ENCODE data around the gene PPP6R2.
"Not testable (repeated sequence)": the region's sequence is repeated elsewhere in the genome, so short reads cannot be mapped to it uniquely, and the experiment has no call there.

PPP6R2 gene

DNA sequence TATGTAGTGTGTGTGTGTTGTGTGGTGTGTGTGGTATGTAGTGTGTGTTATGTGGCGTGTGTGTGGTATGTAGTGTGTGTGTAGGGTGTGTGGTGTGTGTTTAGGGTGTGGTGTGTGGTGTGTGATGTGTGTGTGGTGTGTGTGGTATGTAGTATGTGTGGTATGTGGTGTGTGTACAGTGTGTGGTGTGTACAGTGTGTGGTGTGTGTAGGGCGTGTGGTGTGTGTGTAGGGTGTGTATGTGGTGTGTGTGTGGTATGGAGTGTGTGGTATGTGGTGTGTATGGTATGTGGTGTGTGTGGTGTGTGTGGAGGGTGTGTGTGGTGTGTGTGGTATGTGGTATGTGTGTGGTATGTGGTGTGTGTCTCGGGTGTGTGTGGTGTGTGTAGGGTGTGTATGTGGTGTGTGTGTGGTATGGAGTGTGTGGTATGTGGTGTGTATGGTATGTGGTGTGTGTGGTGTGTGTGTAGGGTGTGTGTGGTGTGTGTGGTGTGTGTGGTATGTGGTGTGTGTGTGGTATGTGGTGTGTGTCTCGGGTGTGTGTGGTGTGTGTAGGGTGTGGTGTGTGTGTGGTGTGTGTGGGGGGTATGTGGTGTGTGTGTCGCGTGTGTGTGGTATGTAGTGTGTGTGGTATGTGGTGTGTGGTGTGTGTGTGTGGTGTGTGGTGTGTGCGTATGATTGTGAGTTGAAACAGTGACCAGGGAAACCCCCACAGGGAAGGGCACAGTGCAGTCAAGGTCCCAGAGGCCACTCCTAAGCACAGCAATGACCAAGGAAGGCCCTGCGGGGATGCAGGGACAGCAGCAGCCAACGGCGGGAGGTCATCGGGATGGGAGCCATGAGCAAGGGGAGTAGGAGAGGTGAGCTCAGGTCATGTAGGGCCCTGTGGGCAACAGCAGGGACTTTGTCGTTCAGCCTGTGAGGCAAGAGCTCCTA lies 2.9 kb upstream of the PPP6R2 start:
- DNase-seq (ENCODE audit: low read depth): no peak

DNA sequence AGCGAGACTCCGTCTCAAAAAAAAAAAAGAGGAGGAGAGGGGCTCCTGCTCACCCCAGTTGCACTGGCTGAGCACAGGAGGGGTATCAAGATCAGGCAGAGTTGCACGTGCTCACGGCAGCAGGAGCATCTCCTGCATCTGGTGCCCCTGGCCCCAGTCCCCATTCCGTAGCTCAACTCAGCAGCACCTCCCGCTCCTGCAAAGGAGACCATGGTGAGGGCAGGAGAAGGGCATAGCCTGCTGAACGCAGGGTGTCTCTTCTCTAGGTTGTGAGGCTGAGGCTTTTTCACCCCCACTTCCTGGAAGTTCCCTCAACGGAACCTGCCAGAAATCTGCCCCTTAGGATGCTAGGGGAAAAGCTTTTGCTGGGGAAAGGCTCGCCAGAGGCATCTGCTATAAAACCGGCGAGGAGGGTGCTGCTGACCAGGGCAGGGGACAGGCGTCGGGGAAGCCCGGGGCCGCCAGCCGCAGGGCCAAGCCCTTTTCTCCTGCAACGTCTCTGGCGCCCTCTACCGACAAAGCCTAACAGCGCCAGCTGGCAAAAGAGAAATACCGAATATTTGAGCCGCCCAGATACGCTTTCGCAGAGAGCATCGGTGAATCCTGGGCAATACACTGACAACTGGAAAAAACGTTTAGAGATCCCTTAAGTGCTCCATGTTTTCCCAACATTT lies 1.0 kb upstream of the PPP6R2 start:
- DNase-seq (ENCODE audit: low read depth): peak; percentile 82

DNA sequence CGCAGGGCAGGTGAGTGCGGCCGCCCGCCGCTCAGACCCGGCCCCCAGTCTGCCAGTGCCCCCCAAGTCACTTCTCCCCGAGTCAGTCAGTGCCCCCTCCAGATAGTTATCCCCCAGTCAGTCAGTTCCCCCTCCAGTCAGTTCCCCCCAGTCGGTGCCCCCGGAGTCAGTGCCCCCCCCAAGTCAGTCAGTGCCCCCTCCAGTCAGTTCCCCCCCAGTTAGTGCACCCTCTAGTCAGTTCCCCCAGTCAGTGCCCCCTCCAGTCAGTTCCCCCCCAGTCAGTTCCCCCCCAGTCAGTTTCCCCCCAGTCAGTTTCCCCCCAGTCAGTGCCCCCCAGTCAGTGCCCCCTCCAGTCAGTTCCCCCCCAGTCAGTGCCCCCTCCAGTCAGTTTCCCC lies 411 bp downstream of the PPP6R2 start:
- DNase-seq (ENCODE audit: low read depth): no peak

DNA sequence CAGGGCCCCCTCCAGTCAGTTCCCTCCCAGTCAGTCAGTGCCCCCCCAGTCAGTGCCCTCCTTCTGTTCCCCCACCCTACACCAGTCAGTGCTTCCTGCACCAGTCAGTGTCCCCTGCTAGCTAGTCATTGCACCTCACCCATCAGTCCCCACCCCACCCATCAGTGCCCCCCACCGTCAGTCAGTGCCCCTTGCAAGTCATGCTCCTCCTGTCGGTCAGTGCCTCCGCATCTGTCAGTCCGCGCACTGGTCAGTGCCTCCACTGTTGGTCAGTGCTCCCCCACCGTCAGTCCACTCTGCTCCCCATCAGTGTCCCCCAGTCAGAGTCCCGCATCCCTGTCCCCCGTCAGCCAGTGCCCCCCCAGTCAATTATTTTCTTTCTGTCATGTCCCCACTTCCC lies 3.3 kb downstream of the PPP6R2 start:
- DNase-seq (ENCODE audit: low read depth): no peak

DNA sequence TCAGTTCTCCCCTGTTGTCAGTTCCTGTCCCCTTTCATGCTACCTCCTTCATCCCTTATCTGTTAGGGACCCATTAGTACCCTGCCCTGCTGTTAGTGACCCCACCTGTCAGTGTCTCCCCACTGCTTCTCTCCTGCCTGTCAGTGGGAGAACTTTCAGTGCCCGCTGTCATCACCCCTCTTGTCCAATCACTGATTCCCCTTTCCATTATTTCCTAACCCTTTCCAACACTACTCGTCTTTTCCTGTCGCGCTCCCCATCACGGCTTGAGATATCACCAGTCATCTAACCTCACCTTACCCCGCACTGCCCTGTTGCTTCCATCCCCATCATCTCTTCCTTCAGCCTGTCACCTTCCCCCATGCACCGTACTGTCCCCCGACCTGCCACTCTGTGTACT lies 4.0 kb downstream of the PPP6R2 start:
- DNase-seq (ENCODE audit: low read depth): no peak

DNA sequence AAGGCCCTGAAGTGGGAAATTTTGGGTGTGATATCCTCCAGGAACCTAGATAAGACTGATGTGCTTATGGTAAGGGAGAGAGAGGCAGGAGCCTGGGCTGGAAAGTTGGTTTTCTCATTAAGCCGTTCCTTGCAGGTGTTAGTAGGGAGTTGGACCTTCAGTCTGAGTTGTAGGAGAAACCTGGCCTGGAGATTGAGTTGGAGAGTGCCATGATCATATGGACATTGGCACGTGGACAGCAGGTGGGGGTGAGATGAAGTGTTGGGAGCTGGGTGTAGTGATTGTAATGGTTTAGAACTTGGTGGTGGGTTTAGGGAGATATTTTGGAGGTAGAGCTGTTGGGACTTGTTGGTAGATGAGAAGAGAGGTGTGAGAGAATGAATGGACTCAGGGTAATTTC lies 4.9 kb downstream of the PPP6R2 start:
- DNase-seq (ENCODE audit: low read depth): no peak

DNA sequence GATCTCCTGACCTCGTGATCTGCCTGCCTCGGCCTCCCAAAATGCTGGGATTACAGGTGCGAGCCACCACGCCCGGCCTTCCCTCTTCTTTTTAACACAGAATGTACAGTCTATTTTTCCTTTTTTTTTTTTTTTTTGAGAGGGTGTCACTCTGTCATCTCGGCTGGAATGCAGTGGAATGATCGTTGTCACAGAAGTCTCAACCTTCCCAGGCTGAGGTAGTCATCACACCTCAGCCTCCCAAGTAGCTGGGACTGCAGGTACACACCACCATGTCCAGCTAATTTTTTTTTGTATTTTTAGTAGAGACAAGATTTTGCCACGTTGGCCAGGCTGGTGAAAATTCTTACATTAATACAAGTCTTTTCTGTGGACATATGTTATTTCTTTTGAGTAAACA lies 13.1 kb downstream of the PPP6R2 start:
- DNase-seq (ENCODE audit: low read depth): no peak

DNA sequence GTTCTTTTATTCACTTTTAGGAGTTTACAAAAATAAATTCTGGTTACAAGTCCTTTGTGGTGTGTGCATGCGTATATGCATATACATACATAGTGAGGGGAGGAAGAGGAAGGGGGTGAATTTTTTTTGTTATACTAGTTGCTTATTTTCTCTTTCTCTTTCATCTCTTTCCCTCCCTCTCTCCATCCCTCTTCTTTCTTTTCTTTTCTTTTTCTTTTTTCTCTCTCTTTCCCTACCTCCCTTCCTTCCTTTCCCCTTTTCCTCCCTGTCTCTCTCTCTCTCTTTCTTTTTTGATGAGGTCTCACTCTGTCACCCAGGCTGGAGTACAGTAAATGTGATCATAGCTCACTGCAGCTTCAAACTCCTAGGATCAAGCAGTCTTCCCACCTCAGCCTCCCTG lies 14.1 kb downstream of the PPP6R2 start:
- no peak for DNase-seq (ENCODE audit: low read depth)

DNA sequence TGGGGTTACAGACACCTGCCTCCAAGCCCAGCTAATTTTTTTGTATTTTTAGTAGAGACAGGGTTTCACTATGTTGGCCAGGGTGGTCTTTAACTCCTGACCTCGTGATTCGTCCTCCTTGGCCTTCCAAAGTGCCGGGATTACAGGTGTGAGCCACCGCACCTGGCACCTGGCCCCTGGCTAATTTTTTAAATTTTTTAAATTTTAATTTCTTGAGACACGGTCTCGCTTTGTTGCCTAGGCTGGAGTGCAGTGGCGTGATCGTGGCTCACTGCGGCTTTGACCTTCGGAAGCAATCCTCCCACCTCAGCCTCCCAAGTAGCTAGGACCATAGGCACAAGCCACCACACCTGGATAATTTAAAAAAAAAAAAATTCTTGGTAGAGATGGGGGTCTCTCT lies 14.6 kb downstream of the PPP6R2 start:
- DNase-seq (ENCODE audit: low read depth): no peak

DNA sequence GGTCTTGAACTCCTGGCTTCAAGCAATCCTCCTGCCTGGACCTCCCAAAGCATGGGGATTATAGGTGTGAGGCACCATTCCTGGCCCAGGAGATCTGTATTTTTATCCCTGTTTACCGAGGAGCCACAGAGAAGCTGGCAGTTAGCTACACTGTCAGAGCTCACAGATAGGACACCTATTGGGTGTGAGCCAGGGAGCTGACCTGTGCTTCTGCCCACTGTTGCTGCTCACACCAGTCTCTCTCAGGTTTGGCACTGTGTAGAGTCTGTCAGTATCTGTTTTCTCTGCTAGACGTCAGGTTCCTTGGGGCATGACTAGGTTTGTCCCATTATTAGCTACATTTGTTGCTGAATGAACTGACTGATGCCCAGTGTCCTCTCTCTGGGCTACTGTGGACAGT lies 17.5 kb downstream of the PPP6R2 start:
- DNase-seq (ENCODE audit: low read depth): no peak

DNA sequence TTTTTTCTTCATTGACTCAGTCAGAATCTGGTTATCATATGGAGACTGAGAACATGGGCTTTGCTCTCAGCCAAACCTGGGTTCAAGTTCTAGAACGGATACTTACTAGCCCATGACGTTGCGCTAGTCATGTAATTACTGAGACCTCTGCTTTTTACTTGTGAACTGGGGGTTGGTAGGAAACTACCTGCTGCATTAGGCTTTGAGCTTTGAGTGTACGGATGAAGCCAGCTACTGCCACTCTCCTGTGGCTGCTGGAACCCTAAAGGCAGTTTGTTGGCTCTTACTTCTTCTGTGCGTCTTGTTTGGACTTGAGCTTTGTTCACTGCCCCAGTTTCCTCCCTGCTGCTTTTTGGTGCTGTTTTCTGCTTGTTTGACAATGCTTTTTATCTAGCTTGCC lies 18.1 kb downstream of the PPP6R2 start:
- no peak for DNase-seq (ENCODE audit: low read depth)

DNA sequence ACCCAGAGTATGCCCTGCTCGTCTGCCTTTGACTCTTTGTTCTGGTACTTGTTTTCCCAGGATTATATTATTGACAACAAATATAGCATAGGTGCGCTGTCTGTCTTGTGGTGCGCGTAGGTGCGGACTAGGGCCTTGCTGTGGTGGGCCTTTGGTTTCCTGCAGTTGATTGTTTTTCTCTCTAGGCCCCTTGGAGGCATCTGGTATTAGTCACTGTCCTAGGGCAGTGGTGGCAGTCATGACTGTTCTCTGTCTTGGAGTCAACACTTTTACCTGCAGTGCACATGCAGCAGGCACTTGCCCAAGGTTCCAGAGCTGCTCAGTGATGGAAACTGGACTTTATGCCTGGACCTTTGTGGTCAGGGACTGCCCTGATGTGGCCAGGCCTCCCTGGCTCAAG lies 18.6 kb downstream of the PPP6R2 start:
- DNase-seq (ENCODE audit: low read depth): no peak

DNA sequence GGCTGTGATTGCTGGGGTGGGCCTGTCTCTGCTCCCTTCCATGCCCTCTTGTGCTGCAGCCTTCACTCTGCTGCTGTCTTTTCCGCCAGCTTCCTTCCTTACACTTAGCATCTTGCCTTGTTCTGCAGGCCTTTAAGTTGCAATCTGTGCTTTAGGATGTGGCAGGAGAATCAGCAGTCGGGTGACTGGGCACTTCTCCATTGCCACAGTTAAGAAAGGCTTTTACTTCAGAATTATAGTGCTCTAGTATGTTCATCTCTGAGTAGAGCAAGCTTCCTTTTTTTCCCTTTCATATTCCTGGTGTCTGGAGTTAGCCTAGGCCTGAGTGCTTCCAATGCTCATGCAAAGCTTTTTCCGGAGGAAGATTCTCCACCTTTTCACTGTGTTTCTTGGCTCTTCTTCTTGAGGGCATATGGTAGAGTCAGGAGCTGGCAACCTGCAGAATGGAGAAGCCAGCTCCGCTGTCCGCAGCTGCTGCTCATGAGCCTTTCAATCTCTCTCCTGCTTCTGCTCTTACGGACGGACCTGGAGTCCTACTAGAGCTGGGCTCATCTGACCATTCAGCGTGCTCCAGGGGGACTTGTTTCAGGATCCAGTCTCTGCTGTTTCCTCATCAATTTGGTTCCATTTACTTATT lies 20.2 kb downstream of the PPP6R2 start:
- no peak for DNase-seq (ENCODE audit: low read depth)

DNA sequence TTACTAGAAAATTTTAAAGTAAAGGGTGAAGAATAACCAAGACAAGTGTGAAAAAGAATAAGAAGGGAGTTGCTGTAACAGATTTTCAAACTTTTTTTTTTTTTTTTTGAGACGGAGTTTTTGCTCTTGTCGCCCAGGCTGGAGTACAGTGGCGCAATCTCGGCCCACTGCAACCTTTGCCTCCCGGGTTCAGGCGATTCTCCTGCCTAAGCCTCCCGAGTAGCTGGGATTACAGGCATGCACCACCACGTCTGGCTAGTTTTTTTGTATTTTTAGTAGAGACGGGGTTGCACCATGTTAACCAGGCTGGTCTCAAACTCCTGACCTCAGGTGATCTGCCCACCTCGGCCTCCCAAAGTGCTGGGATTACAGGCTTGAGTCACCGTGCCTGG lies 20.7 kb downstream of the PPP6R2 start:
- DNase-seq (ENCODE audit: low read depth): not testable (repeated sequence)

DNA sequence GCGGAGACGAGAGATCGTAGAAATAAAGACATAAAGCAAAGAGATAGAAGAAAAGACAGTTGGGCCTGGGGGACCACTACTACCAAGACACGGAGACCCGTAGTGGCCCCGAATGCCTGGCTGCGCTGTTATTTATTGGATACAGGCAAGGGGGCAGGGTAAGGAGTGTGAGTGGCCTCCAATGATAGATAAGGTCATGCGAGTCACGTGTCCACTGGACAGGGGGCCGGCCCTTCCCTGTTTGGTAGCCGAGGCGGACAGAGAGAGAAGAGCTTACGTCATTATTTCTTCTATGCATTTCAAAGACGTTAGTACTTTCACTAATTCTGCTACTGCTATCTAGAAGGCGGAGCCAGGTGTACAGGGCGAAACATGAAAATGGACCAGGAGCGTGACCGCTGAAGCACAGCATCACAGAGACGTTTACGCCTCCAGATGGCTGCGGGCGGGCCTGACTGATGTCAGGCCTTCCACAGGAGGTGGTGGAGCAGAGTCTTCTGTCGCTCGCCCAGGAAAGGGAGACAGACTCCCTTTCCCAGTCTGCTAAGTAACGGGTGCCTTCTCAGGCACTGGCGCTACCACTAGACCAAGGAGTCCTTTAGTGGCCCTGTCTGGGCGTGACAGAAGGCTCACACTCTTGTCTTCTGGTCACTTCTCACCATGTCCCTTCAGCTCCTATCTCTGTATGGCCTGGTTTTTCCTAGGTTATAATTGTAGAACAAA lies 24.8 kb downstream of the PPP6R2 start:
- DNase-seq (ENCODE audit: low read depth): no peak

DNA sequence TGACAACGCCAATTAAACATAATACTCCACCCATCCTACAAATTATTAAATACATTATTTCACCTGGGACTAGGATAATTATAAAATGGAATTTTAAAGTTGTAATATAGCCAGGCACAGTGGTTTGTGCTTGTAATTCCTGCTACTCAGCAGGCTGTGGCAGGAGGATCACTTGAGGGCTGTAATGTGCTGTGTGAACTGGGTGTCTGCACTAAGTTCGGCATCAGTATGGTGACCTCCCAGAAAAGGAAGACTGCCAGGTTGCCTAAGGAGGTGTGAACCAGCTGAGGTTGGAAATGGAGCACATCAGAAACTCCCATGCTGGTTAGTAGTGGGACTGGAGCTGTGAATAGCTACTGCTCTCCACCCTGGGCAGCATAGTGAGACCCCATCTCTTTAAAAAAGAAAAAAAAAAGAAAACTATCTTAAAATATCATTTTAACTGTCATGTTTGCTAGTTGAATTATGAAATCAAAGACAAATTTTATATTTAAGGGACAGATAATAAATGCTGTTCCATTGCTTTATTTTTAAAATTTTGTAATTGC lies 28.0 kb downstream of the PPP6R2 start:
- no peak for DNase-seq (ENCODE audit: low read depth)

DNA sequence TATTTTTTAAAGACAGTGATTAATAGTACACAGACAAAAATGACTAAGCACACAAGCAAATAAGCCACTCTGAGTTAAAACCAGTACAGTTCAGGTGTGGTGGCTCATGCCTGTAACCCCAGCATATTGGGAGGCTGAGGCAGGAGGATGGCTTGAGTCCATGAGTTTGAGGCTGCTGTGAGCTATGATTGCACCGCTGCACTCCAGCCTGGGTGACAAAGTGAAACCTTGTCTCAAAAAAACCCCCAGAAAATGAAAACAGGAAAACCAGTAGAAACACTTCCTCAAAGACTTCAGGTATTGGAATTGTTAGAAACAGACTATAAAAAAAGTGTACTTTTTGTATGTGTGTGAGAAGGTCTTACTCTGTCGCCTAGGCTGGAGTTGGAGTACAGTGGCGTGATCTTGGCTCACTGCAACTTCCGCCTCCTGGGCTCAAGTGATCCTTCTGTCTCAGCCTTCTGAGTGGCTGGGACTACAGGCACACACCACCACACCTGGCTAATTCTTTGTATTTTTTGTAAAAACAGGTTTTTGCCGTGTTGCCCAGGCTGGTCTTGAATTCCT lies 33.0 kb downstream of the PPP6R2 start:
- DNase-seq (ENCODE audit: low read depth): no peak

DNA sequence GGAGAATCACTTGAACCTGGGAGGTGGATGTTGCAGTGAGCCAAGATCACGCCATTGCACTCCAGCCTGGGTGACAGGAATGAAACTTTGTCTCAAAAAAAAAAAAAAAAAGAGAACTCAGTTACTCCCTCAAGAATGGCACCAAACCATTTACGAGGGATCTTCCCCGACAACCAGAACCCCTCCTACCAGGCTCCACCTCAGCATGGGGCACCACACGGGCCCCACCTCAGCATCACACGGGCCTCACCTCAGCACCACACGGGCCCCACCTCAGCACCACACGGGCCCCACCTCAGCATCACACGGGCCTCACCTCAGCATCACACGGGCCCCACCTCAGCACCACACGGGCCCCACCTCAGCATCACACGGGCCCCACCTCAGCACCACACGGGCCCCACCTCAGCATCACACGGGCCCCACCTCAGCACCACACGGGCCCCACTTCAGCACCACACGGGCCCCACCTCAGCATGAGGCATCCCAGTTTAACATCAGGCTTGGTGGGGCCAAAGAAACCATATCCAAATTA lies 38.0 kb downstream of the PPP6R2 start:
- not testable (repeated sequence) for DNase-seq (ENCODE audit: low read depth)

DNA sequence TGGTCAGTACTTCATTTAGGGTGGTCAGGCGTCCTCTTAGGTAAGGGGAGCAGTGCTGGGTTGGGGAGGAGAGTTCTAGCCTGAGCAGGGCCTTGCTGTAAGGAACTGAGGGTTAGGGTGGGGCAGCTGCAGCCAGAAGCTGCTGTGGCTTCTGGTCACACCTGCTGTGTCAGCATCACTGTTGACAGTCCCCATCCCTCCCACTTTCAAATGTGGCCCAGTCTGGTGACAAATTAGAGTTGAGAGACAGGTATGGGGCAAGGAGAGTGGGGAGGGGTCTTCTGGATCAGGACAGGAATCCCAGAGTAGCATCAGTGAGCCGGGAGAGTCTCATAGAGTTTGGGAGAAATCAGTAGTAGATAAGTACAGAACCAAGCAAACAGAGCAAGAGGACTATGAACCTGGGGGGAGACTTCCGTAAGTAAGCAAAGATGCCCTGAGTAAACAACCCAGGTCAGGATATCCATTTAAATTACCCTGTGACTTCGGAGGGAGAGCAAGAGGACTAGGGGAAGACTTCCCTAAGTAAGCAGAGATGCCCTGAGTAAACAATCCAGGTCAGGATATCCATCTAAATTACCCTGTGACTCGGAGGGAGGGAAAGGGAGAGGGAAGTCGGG lies 53.7 kb downstream of the PPP6R2 start:
- no peak for DNase-seq (ENCODE audit: low read depth)

DNA sequence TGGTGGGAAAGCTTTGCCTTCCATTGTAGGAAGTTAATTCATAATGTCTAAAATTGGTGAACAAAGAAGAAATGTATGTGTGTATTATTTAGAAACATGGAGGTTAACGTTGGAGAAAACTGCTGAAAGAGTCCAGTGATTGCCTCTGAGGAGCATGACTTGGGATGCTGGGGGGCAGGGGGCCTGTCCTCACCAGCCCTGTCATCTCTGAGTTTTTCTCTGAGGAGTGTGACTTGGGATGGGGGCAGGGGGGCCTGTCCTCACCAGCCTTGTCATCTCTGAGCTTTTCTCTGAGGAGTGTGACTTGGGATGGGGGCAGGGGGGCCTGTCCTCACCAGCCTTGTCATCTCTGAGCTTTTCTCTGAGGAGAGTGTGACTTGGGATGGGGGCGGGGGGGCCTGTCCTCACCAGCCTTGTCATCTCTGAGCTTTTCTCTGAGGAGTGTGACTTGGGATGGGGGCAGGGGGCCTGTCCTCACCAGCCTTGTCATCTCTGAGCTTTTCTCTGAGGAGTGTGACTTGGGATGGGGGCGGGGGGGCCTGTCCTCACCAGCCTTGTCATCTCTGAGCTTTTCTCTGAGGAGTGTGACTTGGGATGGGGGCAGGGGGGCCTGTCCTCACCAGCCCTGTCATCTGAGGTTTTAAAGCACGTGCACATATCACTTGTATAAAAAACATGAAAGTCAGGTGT lies 54.4 kb downstream of the PPP6R2 start:
- not testable (repeated sequence) for DNase-seq (ENCODE audit: low read depth)
